Activated CD4-positive, CD25-positive, alpha-beta regulatory T cell treated with anti-CD3 and anti-CD28 coated beads, Interleukin-2, amount 50 U/mL, for 24 hours (primary cell): Measurements from ENCODE around the gene JAKMIP1.
A peak's percentile ranks its signal among the peaks of the same experiment; 100 is the strongest.

Experiments used
- ATAC-seq, 2 donors: fragments of 150-1000 bp; cut with Tn5 transposase; one replicate each; pipeline ENCODE4 v1.10.0; 2021; ENCODE audit warnings: mild to moderate bottlenecking in 1 of 2, moderate library complexity in 1 of 2

JAKMIP1 gene

DNA sequence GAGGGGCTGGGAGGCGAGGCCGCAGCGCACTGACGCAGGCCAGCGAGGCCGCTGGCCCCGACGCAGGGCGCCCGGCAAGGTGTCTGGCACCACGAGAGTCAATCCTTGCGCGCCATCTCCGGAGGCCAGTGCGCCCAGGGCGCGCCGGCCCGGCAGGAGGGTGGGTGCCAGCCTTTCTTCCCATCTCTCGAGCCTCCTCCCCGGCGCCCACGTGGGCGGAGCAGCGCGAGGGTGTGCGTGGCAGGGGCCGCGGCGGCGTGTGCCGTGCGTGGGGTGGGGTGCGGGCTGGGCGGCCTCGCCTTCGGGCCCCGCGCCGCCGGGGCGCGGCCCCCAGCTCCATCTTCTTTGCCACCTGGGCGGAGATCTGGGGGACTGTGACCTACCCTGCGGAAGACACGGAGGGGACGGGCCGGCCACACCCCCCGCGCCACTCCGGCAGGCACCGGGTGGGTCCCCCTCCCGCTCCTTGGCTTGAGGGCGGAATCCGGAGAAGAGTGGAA, 877 bp downstream of the JAKMIP1 start:
- ATAC-seq = peak; percentile 12 to 37

DNA sequence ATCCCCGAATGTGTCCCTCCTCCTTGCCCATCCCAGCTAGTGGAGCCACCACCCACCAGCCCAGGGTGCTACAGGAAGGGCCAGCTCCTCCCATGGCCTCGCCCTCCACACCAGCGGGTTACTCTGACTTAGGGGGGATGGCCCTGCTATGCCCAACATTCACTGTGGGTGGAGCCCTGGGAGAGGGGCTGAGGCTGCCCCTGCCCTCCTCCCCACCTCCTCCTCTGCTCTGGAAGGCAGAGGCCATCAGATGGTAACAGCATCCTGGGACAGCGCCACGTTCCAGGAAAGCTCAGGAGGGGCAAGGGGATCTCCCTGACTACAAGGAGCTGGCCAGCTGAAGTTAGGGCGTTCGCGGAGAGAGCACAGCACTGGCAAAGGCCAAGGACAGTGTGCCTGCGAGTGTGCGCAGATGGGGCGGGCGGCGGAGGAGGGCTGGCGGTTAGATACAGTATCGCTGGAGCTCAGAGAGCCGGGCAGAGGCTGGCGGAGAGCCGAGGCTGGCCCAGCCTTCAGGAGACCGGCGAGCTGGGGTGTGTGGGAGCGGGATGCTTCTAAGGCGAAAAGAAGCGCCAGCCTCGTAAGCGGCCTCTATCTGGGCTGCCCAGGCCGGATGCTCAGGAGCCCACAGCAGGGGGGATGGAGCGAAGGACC, 1.5 kb downstream of the JAKMIP1 start:
- ATAC-seq = peak; percentile 27 to 31

DNA sequence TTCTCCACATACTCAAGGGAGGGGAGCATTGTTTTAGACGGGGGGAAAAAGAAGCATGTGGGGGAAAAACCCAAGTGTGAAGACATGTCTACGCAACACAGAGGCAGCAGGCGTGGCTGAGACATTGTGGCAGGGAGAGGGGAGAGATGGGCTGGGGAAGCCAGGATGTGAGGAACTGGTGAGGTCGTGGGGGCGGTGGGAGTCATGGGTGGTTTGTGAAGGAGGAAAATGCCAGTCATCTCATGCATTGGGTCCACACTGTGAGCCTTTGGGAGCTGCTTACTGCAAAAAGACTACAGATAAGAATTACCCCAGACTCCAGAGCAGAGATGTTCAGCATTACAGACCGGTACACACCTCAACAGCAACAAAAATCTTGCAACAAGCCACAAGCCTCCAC, 2.1 kb downstream of the JAKMIP1 start:
- ATAC-seq = peak; percentile 30 to 52

DNA sequence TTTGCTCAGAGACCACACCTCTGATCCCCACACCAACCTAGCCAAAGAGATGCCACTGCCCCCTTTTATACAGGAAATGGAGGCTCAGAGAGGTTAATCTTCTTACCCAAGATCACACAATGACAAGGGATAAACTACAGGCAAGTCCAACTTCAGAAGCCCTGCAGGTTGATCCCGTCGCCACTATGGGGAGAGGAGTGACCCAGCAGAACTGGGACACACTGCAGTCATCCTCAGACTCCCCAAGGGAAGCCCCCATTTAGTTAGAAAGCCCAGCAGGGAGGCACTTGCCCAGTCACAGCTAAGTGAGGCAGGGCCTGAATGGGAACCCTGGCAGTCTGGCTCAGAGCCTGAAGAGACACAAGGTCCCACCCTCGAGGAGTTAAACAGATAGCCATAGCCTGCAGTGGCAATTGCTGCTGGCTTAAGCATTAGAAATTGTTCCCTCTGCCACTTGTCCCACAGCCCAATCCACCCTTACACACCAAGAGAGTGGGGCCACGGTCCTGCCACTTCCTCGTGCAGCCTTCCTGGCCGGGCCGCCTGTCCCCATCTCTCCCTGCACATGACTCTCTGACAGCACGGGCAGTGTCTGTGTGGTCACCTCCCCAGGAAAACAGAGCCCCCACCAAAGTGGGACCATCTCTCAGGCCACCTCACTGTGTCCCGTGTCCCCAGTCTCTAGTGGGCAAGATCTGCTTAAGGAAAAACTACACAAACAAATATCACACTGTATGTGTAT, 2.7 kb downstream of the JAKMIP1 start:
- ATAC-seq = no peak

DNA sequence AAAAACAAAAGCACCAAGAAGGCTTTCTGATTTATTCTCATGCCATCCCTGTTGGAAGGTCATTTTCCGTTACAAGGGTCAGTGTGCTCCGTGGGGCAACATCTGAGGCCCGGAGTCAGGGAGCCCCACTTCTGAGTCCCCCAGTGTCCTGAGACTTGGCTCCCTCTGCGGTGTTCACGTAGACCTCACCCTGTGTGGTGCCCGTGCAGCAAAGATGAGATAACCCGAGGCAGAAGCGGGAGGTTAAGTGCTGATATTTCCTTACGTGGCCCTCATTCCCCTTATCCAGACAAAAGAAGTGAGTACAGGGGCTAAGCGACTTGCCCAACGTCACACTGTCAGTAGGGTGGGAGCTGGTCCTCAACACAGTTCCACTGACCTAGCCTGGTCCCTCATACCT, 3.5 kb downstream of the JAKMIP1 start:
- ATAC-seq = no peak

DNA sequence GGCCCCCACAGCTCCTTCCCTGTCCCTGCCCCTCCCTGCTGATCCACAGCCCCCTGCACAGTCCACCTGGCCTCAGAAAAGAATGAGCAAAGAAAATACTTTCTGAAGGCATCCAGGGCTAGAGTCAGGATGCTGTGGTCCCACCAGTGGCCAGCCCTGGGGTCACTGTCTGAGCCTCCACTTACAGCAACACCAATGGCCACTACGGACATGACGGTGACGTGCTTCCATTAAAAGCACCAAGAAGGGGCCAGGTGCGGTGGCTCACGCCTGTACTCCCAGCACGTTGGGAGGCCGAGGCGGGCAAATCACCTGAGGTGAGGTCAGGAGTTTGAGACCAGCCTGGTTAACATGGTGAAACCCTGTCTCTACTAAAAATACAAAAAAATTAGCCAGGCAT, 4.0 kb downstream of the JAKMIP1 start:
- no peak for ATAC-seq

DNA sequence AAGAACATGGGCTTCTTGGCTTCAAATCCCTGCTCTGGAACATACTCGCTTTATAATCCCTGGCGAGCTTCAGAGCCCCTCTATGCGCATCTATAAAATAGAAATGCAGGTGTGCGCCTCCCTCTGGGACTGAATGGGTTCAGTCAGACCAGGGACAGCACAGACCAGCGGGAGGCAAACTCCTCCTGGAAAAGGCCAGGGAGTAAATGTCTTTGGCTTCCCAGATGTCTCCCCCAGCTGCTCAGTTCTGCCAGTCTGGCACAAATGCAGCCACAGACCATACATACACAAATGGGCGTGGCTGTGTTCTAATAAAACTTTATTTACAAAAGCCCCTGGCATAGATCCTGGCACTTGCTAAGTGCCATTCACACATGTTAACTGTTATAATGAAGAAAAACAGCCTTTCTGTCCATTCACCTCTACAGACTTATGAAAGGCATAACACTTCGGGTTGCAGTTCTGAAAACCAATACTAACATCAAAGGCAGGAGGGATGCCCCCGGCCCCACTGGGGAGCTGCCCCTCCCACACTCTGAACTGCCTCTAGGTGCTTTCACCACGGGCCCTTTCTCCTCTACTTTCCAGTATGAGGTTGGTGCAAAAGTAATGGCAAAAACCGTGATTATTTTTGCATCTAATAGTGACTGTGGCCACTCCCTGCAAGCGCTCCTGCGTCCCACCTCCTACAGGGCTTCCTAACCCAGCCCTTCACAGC, 4.6 kb downstream of the JAKMIP1 start:
- ATAC-seq = no peak

DNA sequence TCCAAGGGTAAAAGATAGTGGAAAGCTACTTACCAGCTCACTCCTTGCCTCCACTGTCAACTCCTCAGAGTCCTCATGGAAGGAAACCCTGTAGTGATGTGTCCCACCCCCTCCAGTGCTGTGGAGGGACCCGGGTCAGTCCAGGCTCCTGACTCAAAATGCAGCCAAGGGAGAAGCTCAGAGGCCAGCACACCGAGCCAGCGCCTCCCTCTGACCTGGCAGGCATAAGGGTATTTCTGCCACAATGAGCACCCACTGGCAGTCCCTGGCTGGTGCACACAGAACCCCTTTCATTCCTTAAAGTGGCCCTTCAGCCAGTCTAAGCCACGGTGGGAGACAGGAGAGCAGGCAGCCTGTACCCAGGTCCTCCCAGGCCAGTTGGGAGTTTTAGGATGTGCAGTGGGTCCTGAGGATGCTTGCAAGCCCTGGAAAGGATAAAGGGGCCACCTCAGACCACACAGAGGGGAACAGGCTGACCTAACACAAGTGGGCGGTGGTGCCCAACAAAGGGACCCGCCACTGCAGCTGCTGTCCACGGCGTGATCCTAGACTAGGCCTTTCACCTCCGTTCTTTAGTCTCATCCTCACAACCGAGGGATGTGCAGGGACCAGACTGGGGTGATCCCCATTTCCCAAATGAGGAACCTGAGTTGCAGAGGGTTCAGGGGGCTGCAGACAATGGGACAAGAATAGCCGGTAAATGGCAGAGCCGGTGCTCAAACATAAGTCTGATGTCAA, 5.7 kb downstream of the JAKMIP1 start:
- no peak for ATAC-seq

DNA sequence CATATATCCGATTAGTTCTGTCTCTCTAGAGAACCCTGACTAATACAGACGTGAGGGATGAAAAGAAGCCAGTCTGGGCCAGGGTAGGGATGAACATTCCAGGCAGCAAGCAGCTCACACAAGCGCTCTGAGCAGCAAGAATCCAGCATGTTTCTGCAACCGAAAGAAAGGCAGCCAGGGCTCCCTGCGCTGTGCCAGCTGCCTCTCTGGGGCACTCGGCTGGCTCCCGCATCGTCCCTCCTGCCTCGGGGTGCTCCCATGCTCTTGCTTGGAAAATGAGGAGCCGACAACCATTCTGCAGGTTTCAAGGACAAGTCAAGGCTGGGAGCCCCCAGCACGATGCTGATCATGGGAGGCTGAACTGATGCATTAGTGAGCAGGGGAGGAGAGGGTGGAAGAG, 7.0 kb downstream of the JAKMIP1 start:
- no peak for ATAC-seq

DNA sequence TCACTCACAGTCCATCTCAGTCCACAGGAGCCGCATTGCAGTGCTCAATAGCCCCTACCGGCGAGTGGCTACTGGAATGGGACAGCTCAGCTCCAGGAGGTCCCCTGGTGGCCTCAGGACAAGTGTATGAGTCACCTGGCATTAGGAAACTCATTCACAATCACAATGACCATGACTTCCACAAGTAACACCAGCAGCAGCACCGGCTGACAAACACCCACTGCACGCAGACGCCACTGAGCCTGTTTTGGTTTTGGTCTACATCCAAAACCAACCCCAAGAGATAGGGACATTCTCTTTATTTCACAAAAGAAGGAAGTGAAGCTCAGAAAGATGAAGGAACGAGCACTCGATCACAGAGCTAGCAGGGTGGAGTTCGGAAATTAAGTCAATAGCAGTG, 8.1 kb downstream of the JAKMIP1 start:
- ATAC-seq = no peak

DNA sequence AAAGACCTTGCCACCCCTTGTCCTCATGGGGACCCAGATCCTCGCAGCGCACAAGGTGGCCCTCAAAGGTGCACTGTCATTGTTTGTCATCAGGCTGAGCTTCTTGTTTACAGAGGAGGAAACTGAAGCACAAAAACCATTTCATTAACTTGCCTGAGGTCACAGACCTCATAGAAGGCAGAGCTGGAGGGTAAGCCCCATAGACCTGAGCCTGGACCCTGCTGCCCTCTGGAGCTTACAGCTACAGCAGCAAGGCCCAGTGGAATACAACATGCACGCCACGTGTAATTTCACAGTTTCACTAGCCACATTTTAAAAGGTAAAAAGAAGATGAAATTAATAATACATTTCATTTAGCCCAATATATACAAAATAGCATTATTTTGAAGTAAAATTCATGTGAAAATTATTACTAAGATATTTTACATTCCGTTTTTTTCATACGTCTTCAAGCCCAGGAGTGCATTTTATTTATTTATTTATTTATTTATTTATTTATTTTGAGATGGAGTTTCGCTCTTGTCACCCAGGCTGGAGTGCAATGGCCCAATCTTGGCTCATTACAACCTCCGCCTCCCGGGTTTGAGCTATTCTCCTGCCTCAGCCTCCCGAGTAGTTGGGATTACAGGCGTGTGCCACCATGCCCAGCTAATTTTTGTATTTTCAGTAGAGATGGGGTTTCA, 8.8 kb downstream of the JAKMIP1 start:
- peak; percentile 23 to 63 for ATAC-seq

DNA sequence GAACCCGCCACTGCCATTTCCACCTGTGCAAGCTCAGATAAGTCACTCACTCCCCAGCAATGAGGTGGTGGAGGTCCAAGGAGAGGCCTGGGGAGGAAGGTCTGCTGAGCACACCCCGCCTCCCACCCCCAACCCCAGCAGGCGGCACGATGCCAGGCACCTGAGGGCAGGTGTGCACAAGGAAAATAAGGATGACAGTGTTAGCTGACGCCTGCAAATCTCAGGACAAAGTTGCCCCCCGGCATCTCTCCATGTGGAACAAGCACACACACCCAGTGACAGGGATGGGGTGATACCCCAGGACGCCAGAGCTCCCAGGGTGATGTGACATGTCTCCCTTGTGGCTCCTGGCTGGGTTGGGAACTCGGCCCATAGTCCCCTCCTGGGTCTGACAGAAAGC, 9.9 kb downstream of the JAKMIP1 start:
- no peak for ATAC-seq

DNA sequence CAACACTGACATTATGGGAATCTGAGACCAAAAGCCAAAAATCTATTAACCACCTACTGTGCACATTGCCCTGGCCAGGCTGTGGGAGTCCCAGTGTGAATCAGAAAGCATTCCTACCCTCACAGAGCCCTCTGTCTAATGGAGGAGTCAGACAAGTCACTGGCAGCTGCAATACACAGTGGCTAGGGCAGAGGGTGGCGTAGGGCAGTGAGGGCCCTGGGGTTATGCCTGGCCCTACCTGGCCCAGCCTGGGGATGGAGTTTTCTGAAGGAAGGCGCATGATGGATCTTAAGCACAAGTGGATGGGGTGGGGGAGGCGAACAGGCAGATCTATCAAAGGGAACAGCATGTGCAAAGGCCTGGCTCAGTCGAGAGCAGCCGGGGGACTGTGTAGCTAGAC, 10.8 kb downstream of the JAKMIP1 start:
- peak in 1 of 2 donors; percentile 18 for ATAC-seq

DNA sequence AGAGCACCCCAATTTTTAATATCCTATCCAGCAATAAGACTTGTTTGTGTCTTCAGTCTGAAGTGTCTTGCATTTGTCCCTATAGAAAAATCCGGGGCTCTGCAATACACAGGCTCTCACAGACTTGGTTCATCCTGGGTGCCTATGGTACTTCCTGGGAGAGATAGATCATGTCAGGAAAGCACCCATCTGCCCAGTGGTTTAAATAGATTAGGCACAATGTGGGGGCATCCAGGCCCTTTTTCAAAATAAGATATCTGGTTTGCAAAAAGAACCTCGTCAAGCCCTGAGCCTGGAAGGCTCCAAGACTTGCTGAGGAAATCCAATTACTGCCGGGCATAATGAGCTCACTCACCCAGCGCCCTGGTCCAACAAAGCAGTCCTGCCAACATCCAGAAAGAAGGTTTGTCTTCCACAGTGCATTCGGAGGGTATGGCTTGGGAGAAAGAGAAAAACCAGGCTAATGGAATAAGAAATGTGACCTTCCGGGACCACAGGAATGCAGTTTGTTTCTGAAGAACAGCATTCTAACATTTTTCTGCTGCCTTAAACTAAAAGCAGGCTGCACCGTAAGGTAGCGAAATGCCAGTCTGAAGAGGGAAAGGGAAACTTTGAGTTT, 11.6 kb downstream of the JAKMIP1 start:
- no peak for ATAC-seq

DNA sequence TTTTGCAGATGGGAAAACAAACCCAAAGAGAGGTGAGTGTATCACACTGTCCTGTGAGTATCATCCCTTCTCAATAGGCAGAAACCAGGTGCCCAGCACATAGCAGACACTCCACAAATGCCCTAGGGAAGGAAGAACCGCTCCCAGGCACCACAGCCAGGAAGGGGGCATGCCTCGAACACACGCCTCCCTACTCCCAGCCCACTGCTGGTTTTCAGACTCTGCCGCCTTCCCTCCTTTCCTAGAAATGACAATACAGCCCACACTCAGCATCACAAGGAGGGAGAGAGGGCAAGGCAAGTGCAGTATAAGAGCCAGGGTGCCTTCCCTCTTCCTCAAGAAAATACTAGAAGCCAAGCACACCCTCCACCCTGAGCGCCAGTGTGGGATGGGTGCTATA, 16.2 kb downstream of the JAKMIP1 start:
- no peak for ATAC-seq

DNA sequence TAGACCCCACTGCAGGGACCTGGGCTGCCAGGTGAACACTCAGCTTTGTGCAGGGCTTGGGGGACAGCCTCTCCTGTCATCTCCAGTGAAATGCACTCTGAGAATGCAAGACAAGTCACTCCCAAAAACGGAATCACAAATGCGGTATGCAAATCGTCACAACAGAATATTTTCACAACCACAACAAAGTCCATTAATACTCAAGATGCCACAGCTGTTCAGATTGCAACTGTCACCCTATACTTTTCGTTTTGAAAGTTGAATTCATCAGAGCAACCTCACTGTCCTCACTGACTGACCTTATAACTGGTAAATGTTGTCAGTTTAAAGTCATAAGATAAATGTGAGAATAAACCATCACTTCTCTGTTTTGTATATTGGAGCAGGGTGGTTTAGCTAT, 16.6 kb downstream of the JAKMIP1 start:
- ATAC-seq = peak; percentile 51 to 55

DNA sequence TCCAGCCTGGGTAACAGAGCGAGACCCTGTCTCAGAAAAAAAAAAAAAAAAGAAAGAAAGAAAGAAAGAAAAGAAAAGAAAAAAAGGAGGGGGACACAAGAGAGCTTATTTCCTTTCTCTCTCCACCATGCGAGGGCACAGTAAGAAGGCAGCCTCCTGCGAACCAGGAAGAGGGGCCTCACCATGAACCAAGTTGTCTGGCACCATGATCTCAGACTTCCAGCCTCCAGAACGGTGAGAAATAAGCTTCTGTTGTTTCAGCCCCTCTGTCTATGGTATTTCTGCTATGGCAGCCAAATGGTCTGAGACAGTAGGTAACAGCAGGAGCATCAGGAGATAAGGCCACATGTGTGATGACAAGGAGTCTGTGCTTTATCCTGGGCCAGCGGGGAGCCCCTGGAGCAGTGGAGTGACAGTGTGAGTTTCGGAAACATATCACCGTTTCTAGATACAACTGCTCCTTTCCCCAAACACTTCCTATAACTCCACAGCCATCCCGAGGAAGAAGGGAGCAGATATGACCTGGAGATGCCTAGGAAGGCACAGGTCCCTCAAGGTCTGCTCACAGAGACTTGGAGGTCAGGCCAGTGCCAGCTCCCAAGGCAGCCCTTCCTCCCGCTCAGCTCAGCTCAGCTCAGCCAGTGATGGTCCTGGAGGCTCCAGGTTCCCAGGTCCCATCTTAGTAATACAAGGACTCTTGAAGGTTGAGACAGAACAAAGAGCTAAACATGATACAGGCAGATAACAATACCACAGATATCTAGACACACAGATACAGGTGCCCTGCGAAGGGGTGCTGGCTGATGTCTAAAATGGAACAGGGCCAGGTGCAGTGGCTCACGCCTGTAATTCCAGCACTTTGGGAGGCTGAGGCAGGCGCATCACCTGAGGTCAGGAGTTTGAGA, 17.7 kb downstream of the JAKMIP1 start:
- ATAC-seq = no peak

DNA sequence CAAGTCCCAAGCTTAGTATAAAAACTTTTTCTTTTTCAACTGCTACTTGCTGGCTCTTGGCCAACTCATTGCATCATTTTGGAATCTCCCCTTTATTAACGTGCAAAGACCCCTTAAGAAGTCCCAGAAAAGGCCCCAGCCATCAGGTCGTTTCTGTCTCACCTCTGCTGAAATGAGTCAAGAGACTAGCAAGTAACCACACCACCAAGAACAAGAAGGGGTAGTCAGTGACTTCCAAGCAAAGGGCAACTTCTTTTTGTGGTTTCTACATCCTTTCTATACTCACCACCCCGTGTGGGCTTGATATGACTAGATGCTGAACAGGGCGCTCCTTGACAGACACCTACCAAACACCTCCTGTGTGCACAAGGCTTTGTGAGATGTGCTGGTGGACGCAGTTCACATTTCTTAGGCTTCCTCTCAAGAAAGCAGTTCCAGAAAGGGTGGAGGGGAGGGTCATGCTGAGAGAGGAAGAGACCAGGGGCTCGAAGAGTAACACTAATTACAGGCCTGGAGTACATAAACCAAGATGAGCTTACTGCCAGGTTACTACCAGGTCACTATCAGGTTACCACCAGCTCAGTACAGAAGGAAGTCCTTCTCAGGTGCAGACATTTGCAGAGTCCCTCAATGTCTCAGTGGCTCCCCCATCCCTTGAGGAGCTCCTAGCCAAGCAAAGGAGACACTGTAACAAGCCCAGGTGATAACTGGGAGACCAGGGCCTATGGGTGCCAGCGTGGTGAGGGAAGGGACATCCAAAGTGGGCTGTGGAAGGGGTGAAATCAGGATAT, 19.3 kb downstream of the JAKMIP1 start:
- ATAC-seq = peak; percentile 85 to 88

DNA sequence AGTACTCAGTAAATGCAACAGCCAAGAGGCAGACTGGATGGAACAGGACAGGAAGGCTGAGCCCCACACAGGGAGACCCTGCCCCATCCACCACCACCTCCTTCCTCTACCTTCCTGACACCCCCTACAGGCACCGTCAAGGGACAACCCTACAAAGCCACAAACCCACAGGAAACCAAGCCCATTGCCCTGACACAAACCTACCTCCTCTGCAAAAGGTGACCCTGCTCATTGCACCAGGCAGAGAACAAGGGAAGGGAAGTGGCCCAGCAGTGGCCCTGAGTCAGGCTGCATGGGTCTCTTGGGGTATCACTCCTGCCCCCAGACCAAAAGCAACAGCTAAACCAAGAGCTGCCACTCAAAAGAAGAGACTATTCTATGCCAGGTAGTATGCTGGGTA, 21.0 kb downstream of the JAKMIP1 start:
- no peak for ATAC-seq

DNA sequence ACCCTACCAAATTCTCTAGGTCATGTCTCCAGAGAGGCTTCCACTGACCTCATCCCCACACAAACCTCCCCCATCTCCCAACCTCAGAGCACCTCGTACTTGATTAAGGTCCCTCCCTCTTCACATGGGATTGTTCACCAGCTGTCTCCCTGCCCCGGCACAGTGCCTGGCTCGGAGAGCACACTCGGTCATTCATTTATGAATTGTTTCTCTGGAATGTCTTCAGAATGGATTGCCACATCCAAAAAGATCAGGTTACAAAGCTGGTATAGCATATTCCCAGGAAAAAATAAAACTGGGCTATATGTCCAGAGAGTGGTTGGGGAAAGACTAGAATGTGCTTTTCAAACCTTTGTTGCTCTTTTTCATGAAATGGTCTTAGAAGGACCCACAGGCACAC, 21.6 kb downstream of the JAKMIP1 start:
- no peak for ATAC-seq
